Embryonic facial prominence (tissue), 1 donor: Measurements from ENCODE around the gene LTBP3.
A peak's percentile ranks its signal among the peaks of the same experiment; 100 is the strongest.
"Not testable (repeated sequence)": the region's sequence is repeated elsewhere in the genome, so short reads cannot be mapped to it uniquely, and the experiment has no call there.

ENCODE experiments used
- DNase-seq: peaks from one replicate; pipeline ENCODE4 v3.0.0-alpha.2; 2016; ENCODE audit errors: extremely low spot score

Gene LTBP3

DNA sequence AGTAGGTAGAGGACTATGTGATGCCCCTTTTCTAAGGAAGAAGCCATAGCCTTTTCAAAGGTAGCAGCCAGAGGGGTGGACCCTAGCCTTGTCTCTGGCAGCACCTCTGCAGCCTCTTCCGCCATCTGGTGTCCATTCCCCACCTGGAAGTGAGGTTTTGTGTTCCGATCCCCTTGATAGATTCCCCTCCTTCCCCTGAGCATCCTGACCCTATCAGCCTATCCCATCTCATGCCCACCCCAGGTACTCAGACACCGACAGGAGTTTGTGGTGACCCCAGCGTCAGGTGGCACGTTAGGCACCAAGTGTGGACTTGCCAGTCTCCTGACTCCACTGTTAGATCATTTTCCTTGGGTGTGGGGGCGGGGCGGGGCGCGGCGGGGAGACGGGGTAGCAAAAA lies 13.8 kb upstream of the LTBP3 start:
- DNase-seq: no peak

DNA sequence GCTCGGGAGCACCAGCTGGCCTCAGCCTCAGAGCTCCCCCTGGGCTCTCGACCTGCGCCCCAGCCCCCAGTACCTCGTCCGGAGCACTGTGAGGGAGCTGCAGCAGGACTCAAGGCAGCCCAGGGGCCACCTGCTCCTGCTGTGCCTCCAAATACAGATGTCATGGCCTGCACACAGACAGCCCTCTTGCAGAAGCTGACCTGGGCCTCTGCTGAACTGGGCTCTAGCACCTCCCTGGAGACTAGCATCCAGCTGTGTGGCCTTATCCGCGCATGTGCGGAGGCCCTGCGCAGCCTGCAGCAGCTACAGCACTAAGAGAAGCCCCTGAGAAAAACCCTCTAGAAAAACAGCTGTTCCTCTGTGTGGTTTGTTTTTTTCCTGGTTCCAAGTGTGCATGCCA lies 13.3 kb upstream of the LTBP3 start:
- no peak for DNase-seq

DNA sequence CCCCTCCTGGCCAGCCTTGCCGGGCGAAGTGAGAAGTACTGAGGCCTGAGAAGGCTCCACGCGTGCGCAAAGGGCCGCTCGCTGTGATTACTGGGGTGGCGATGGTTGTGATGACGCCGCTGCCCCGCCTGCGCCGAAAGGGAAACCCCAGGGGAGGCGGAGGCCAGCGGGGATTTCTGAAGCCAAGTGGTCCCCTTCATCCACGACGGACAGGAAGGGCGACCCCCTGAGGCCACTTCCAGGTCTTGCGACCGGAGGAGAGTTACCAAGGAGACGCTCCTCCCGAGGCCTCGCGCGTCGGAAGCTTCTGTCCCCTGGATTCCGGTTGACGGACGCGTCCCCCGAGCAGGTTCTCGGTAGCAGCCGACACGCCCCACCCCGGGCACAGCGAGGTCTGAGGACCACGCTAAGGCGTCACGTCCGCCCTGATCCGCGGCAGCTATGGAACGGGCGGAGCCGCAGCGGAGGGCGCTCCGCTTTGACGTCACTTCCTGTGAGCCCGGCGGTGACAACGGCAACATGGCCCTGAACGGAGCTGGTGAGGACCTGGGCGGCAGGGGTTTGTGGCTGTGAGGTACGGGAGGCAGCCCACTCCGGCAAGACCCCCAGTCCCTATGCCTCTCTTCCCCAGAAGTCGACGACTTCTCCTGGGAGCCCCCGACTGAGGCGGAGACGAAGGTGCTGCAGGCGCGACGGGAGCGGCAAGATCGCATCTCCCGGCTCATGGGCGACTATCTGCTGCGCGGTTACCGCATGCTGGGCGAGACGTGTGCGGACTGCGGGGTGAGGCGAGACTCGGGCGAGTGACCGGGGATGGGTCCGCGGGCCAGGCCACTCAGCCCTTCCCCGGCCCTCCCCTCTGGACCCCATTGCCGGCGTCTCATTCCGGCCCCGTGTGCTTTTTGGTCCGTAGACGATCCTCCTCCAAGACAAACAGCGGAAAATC lies 12.1 kb upstream of the LTBP3 start, which contains the start of gene ZNRD2:
TSS of gene ZNRD2 (plus strand) at position 505 of the 946 bp plus-strand sequence. CDS start at position 520, 15 bp downstream.
- DNase-seq: peak; percentile 90

DNA sequence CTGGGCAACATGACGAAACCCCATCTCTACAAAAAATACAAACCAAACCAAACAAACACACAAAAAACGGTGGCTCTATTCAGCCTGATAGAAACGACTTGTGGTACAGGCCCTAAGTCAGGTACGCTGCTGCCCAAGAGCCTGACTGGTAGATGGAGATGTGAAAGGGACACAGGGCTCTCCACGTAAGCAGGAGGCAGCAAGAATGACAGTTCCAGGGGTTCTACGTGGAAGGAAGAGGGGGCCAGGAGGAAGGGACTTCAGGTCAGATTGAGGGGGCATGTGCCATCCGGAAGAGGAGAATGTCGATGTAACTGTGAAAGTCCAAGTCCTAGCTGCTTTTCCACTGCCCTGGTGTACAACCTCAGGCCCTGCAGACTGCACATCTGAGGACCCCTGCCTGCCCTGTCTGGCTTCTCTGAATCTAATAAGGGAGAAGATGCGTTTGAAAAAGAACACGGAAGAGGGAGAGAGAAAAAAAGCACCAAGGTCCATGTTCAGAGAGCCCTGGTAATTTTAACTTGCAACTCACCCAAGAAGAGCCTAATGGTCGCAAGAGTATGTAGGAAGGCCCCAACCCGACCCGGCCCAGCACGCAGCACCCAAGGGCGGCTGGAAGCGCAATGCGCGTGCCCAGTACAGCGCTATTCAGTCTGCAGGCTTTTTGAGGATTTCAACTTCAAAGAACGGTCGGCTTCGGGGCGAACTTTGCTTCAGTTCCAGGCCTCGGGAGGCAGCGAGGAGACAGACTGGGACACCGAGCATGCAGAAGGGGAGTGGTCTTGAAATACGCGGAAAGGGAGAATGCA lies 11.2 kb upstream of the LTBP3 start:
- no peak for DNase-seq

DNA sequence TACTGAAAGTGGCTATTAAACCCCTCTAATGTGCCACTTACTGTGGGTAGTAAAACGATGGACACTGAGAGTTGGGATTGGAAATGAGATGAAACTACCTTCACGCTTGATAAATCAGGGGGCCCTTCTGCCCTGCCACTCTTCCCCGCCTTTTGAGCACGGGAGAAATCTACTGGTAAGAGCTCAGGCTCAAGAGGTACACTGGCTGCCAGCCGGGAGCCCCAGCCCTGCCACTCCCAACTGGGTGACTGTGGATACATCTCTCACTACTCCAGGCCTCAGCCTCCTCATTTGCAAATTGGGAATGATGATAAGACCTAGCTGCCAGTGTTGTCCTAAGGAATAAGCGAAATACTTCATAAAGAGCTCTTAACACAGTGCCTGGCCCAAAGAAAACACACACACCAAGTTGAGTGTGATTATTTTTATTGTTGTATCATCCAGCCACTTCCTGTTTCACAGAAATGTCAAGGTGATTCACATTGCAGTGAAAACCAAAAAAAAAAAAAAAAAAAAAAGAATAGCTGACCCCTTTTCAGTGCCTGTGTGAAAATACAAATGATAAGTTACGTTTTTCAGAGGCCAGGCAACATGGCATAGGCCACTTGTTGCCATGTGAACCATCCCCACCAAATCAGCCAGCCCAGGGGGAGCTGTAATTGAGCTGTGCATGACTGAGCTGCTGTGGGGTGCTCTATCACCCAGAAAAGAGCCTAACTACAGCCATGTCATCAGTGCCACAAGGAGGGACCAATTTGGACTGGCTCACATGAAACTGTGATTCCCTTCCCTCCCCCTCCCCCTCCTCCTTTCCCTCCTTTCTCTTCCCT lies 7.7 kb upstream of the LTBP3 start:
- DNase-seq: no peak

DNA sequence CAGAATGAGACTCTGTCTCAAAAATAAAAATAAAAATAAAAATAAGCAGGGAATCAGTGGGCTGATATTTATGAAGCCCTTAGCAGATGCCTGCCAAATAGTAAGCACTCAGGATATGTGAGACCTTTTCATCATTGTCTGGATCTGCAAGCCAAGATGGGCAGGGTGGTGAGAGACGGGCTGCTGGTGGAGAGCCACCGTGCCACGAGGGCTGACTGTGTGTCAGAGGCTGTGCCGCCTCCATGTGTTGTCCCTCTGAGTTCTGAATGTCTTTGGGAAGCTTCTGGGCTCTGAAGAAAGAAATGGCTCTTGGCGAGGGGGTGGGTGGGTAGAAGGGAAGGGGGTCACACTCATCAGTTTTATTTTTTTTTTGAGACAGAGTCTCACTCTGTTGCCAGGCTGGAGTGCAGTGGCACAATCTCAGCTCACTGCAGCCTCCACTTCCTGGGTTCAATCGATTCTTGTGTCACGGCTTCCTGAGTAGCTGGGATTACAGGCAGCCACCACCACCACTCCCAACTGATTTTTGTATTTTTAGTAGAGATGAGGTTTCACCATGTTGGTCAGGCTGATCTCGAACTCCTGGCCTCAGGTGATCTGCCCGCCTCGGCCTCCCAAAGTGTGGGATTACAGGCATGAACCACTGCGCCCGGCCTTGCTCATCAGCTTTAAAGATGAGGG lies 6.9 kb upstream of the LTBP3 start:
- DNase-seq: not testable (repeated sequence)

DNA sequence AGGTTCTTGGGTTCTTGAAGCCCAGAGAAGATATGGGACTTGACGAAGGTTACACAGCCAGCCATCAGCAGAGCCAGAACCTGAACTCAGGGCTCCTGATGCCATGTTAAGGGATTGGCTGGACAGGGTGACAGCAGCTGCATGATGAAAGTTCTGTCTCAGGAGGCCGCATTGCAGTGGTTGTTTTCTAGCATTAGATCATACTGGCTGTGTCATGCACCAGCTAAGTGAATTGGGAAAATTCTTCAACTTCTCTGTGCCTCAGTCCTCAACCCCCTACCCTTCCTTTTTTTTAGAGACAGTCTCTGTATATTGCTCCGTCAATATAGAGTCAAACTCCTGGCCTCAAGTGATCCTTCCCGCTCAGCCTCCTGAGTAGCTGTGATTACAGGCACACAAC lies 5.4 kb upstream of the LTBP3 start:
- DNase-seq: no peak

DNA sequence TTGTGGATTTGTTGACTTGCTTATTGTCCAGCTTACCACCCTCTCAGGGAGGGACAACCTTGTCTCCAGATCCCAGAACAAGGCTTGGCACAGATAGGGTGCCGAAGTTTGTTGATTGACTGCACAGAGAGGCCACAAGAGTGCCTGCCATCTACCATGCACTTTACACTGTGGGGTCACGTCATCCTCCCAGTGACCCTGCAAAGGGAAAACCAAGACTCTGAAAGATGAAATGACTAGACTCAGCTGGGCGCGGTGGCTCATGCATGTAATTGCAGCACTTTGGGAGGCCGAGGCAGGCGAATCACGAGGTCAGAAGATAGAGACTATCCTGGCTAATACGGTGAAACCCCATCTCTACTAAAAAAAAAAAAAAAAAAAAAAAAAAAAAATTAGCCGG lies 4.6 kb upstream of the LTBP3 start:
- no peak for DNase-seq

DNA sequence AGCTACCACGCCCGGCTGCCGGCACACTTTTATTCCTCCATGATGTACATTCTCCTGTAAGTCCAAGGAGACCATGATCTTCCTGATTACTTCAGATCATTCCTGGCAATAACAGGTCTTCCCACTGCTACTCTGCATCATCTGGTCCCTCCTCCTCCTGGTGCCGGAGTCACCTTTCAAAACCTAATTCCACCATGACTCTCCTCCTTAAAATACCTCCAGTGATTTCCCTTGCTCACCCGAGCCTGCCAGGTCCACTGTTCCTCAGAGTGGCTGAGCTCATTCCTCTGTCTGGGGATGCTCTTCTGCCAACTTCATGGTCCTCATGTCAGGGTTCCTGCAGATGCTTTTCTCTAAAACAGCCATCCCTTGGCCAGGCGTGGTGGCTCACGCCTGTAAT lies 3.9 kb upstream of the LTBP3 start:
- no peak for DNase-seq

DNA sequence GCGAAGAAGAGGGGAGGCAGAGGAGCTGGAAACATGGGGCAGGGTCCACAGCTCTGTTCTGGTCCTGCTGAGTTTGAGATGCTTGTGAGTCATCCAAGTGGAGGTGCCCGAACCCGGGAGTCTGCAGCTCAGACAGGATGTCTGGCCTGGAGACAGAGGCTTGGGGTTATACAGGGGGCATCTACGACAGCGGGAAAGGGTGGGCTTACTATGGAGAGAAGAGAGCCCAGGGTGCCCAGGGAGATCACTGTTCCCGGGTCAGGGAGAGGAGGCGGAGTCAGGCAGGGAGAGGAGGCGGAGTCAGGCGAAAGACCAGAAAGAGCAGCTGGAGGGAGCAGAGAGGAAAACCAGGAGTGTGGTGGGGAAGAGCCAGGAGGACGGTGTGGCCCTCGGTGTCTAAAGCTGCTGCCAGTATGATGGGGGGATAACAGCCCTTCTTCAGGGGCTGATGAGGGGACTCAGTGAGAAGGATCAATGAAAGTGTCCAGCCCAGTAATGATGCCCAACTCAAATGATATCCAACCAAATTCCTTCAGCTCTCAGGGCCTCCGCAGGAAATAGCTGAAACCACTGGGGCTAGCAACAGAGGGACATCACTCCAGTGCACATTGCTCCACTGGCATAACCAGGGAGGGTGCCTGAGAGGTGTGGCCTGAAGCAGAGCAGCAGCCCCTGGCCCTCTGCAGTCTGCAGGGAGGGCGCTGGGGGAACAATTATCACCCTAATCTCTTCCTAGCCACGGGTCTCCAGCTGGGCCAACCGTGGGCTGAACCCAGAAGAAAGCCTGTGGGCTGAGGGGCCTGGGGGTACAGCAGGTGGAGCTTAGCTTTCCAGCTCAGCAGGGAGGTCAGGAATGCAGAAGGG lies 2.6 kb upstream of the LTBP3 start:
- DNase-seq: no peak

DNA sequence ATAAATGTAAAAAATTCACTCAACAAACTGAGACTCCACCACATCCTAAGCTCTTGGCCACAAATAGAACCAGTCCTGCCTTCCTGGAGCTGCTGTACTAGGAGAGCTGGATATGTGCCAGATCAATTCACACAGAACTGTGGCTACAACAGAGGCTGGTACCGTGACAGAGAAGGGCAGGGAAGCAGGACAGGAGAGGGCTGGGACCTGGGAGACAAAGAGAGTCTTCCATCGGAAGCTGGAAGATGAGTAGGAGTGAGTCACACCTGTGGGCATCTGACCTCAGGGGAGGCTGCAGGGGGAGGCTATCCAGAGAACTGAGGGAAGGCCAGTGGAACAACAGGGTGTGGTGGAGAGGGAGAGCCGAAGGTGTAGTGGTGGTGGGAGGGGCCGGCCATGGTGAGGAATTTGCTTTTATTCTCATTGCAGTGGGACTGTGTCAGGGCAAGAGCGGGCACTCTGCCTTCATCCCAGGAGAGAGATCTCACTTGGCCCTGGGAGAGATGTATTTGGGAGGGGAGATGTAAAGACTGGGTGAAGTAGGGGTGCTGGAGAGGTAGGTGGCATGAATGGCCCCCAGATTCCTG lies 1.9 kb upstream of the LTBP3 start:
- no peak for DNase-seq

DNA sequence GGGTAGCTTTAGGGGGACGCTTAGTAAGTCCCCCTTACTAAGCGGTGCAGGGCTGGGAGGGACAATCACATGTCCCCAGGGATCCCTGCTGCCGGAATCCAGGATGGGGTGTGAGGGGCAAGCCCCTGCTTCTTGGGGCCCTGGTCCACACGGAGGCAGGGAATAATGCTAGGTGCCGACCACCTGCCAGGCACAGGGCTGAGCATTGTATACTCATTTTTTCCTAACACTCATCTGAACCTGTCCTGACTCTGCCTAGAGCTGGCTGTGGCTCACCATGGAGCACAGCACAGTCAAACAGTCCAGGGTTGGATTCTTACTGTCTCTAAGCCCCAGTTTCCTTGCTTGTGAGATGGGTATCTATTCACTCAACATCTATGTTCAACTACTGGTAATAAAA lies 1.4 kb upstream of the LTBP3 start:
- no peak for DNase-seq

DNA sequence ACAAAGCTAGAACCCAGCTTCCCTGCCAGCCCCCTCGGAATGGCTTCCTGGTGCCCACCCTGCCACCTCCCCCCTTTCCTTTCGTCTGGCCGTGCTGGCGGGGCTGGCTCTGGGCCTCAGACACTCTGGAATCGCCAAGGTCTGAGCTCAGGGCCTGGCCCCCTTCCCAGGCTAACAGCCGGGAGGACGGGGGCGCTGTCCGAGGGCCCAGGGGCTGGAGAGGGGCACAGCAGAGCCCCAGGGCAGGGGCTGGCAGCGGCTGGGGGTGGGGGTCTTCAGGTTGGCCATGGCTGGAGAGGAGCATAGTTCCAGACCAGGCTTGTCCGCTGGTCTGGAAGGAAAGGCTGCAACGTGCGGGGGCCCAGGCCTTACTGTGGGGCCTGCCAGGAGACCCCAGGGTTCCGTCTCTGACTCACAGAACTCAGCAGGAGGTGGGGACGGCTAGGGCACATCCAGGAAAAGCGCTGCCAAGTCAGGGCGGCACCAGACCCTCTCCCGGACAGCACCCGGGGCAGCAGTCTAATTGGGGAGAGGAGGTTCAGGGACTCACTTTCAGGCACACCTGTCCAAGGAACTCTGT lies 861 bp upstream of the LTBP3 start:
- no peak for DNase-seq

DNA sequence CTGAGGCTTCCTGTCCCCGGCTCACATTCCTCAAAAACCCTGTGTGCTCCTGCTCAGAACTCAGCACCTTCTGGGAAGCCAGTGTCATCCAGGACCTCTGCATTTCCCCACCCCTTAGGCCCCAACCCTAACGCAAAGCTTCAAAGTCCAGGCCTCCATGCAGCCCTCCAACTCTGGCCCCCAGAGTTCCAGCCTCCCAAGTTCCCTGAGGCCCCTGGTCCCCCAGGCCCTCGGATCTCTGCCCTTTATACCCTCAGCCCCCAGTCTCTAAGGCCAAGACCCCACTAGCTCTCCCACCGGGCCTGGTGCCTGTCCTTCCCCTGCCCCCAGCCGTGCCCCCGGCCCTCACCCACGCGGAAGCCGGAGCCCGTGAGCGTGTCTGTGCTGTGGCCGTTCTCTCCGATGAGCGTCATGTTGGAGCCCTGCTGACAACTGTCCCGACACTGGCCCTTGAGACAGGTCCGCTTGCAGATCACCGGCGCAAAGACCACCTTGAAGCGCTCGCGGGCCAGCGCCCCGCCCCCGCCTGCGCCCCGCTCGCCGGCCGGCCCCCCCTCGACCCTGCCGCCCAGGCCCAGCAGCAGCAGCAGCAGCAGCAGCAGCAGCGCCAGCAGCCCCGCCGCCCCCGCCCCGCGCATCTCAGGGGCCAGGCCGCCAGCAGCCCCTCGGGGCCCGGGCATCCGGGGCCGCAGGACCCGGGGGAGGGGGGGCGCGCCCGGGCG lies 718 bp downstream of the LTBP3 start:
- no peak for DNase-seq

DNA sequence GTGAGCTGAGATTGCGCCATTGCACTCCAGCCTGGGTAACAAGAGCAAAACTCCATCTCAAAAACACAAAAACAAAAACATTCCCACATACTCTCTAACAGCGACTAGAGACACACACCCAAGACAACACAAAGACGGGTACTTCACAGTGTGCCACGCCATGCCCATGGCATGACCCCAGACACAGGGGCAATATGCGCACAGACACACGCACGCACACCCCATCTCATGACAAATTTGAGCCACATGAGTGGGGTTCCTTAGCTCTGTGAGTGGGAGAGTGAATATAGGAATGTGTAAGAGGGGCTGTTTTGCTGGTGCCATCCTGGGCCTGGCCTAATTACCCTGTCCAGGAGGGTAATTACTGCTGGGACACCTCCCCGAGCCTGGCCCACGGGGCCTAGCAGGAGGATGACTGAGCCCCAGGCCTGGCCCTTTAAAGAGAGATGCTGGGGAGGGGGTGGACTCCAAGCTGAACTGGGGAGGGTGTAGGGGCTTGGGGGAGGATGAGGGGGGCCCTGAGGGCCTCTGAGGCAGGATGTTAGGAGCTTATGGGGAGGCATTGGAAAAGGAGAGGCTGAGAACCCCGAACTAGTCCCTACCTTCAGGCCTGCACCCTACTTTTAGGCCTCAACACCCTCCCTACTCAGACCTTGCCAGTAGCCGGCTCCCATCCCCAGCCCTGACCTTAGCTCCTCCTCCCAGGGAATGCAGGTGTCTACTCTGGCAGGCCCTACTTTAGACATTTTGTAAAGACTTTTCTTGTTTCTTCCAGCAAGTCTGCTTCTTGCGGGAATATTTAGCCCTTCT lies 1.5 kb downstream of the LTBP3 start:
- DNase-seq: no peak

DNA sequence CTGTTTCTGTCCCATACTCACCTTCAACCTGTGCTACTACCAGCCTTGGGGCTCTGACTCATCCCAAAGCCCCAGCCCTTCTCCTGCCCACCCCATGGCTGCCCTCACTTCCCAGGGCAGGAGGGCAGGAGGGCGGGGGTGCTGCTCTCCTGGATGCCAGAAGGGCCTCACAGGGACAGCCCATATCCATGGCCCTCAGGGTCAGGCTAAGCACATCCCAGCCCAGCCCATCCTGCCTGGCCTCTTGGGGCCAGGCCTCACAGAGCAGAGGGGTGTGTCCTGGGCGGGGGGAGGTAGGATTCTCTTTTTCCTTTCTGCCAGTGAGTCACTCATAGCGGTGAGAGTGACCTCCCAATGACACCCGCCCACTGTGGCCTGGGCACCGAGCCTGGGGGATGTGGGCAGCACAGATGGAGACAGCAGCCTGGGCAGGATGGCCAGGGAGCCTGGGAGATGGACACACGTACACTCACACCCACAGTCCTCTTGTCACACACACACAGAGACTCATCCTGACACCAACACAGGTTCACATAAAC lies 2.4 kb downstream of the LTBP3 start:
- DNase-seq: no peak

DNA sequence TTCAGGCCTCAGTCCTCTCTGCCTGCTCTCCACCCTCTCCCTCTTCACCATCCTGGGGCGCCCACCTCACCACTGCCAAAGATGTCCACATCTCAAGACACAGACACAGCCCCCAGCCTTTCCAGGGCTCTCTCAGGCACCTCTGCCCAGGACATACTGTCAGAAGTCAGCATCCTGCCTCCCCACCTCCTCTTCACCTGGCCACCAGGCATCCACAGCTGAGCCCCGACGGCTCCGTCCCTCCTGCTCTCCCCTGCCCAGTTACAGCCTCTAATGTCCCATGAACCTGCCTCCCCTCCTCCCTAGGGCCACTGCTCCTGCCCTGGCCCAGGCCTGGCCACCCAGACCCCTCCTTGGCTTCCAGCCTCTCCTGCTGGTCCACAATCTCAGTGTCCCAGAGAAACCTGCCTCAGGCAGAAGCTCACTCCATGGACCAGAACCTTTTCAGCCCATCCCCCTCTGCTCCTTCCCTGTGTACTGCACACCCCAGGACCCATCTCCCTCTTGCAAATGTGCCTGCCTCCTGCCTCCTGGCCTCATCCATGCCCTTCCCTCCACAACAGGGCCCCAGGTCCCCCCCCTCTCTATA lies 3.2 kb downstream of the LTBP3 start:
- no peak for DNase-seq
